Measurements from ENCODE around the gene SLC13A3.

DNA sequence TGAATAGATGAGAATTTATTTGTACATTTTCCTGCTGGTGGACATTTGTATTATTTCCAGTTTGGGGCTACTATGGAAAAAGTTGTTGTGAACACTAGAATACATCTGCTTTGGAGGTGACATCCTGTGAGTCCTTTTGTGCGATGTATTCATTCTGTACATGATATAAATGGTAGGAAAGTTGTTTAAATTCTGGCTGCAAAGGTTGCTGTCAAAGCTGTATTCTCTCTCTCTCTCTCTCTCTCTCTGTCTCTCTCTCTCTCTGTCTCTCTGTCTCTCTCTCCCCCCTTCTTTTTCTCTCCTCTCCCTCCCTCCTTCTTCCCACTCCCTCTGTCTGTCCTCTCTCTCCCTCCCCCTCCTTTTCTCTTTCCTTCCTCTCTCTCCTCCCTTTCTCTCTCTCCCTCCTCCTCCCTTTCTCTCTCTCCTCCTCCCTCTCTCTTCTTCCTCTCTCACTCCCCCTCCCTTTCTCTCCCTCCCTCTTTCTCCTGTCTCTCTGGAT lies 25.3 kb downstream of the SLC13A3 start:
- TF ChIP-seq, protein P1, sequence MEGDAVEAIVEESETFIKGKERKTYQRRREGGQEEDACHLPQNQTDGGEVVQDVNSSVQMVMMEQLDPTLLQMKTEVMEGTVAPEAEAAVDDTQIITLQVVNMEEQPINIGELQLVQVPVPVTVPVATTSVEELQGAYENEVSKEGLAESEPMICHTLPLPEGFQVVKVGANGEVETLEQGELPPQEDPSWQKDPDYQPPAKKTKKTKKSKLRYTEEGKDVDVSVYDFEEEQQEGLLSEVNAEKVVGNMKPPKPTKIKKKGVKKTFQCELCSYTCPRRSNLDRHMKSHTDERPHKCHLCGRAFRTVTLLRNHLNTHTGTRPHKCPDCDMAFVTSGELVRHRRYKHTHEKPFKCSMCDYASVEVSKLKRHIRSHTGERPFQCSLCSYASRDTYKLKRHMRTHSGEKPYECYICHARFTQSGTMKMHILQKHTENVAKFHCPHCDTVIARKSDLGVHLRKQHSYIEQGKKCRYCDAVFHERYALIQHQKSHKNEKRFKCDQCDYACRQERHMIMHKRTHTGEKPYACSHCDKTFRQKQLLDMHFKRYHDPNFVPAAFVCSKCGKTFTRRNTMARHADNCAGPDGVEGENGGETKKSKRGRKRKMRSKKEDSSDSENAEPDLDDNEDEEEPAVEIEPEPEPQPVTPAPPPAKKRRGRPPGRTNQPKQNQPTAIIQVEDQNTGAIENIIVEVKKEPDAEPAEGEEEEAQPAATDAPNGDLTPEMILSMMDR (IDR thresholded peaks at IDR 0.05; ENCODE audit: insufficient read depth, low read length, poor library complexity, severe bottlenecking), result no peak
- TF ChIP-seq EZH2phosphoT487 (conservative IDR thresholded peaks at IDR 0.05; ENCODE audit: low read length), result no peak
